ENCODE measurements around the gene SLC37A1. TPM values are rescaled to one million over a fixed set of nuclear protein-coding genes. Genes with fewer than 3 reads are reported as not detected.

The SLC37A1 gene
- total RNA-seq, 1 experiment from 2014 or later = 15.0 TPM

DNA sequence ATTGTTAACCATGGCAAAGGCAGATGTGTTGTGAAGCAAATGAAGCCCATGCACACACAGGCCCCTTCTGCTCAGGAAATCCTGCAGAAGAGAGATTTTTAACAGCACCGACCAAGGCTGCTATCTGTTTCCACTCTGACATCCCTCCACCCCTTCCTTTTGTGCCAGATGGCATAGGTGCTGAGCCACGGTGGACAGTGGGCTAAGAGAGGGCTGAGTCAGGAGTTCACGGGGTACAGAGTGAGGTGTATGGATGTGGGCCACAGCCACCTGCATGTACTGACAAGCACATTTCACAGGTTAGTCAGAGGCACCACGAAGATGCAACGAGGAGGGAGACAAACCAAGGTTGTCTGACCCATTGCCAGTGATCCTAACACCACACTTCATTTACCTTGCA is 27.1 kb upstream of the SLC37A1 start:
- no TSS peak for BruUV-seq (replicated peaks)
- no peaks in the 10 kb centered on the region for H3K9me2 ChIP-seq (ENCODE audit: insufficient read depth)
- RAD21 ChIA-PET (ENCODE audit: low non-redundant PET in 1 of 2, low total read pairs in 2 of 2, uncharacterized antibody in 2 of 2, unreplicated experiment in 2 of 2) = interaction anchor here in 1 of 2 experiments (0.6 kb wide), 1 partner anchor 177 kb away, joined by 3 read pairs; no protein-coding TSS in a partner anchor
- no peaks in the 10 kb centered on the region for H3K36me3 ChIP-seq (ENCODE audit: control insufficient read depth in 1 of 2, insufficient read depth in 2 of 2, low read length in 2 of 2)
- no peak overlapping the region for H3K9ac ChIP-seq (ENCODE audit: low read length)
- no peak overlapping the region for H3K27ac ChIP-seq (ENCODE audit: low read depth, low read length)
- ATAC-seq (no peak), DNase-seq (ENCODE audit: low read depth, low spot score) (no peak)
- no peaks in the 10 kb centered on the region for H4K20me1 ChIP-seq (ENCODE audit: insufficient read depth)
- no peaks in the 10 kb centered on the region for H3K79me2 ChIP-seq (ENCODE audit: insufficient read depth, low read length)
- H2AFZ ChIP-seq (ENCODE audit: low read depth, low read length, poor library complexity, severe bottlenecking) = no peak overlapping the region
- H3K27me3 ChIP-seq (ENCODE audit: insufficient read depth, low read length) = no peaks in the 10 kb centered on the region
- H3K4me3 ChIP-seq (replicated peaks in 1 of 2; ENCODE audit: low read depth in 1 of 2, low read length in 2 of 2) = no peak overlapping the region
- POLR2A ChIA-PET = no interaction called here
- H3K4me1 ChIP-seq (ENCODE audit: control insufficient read depth in 1 of 2, insufficient read depth in 2 of 2, low read length in 2 of 2) = peaks cover 0 to 5% of the 10 kb centered on the region in 2 experiments; a peak in 1 of 4 replicates
- CTCF ChIA-PET = no interaction called here
- intact Hi-C loops (cut with micrococcal nuclease) = no loop called here
- no peak overlapping the region for H3K4me2 ChIP-seq (ENCODE audit: low read length)
- H3K9me3 ChIP-seq (ENCODE audit: control insufficient read depth in 1 of 2, insufficient read depth in 1 of 2, low read depth in 1 of 2, low read length in 2 of 2) = no peaks in the 10 kb centered on the region
- TF ChIP-seq CEBPB (IDR thresholded peaks at IDR 0.05; ENCODE audit: low read depth) = no peak
- TF ChIP-seq SIN3A (IDR thresholded peaks at IDR 0.05; ENCODE audit: low read depth) = no peak
- TF ChIP-seq TCF7L2 (IDR thresholded peaks at IDR 0.05; ENCODE audit: borderline replicate concordance, extremely low read depth, insufficient read depth, insufficient read length) = no peak
- TF ChIP-seq ZFX (IDR thresholded peaks at IDR 0.05) = no peak
- TF ChIP-seq, protein P1, sequence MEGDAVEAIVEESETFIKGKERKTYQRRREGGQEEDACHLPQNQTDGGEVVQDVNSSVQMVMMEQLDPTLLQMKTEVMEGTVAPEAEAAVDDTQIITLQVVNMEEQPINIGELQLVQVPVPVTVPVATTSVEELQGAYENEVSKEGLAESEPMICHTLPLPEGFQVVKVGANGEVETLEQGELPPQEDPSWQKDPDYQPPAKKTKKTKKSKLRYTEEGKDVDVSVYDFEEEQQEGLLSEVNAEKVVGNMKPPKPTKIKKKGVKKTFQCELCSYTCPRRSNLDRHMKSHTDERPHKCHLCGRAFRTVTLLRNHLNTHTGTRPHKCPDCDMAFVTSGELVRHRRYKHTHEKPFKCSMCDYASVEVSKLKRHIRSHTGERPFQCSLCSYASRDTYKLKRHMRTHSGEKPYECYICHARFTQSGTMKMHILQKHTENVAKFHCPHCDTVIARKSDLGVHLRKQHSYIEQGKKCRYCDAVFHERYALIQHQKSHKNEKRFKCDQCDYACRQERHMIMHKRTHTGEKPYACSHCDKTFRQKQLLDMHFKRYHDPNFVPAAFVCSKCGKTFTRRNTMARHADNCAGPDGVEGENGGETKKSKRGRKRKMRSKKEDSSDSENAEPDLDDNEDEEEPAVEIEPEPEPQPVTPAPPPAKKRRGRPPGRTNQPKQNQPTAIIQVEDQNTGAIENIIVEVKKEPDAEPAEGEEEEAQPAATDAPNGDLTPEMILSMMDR (IDR thresholded peaks at IDR 0.05 in 2 of 3, conservative IDR thresholded peaks at IDR 0.05 in 1 of 3; ENCODE audit: borderline replicate concordance in 1 of 3, insufficient read depth in 1 of 3, low read depth in 2 of 3, low read length in 2 of 3) = no peak
- TF ChIP-seq, protein P2, sequence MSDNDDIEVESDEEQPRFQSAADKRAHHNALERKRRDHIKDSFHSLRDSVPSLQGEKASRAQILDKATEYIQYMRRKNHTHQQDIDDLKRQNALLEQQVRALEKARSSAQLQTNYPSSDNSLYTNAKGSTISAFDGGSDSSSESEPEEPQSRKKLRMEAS (IDR thresholded peaks at IDR 0.05) = no peak
- no peak for TF ChIP-seq EZH2phosphoT487 (IDR thresholded peaks at IDR 0.05; ENCODE audit: borderline replicate concordance)

DNA sequence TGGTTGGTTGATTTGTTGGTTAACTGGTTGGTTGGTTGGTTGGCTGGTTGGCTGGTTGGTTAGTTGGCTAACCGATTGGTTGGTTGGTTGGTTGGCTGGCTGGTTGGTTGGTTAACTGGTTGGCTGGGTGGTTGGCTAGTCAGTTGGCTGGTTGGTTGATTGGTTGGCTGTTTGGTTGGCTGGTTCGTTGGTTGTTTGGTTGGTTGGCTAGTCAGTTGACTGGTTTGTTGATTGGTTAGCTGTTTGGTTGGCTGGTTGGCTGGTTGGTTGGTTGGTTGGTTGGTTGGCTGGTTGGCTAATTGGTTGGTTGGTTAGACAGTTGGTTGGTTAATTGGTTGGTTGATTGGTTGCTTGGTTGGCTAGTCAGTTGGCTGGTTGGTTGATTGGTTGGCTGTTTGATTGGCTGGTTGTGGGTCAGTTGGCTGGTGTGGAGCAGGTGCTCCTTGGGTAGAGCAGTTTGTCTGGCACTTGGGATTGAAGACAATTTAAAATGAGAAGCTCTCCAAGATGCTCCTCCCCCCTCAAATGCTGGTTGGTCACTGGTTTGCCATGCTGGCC is 24.6 kb upstream of the SLC37A1 start:
- BruUV-seq (replicated peaks) = no TSS peak
- H3K4me2 ChIP-seq (ENCODE audit: low read length) = no peak overlapping the region
- POLR2A ChIA-PET = no interaction called here
- H3K4me3 ChIP-seq (replicated peaks in 1 of 2; ENCODE audit: low read depth in 1 of 2, low read length in 2 of 2) = no peak overlapping the region
- no peak overlapping the region for H3K9ac ChIP-seq (ENCODE audit: low read length)
- H3K27me3 ChIP-seq (ENCODE audit: insufficient read depth, low read length) = no peaks in the 10 kb centered on the region
- ATAC-seq (no peak), DNase-seq (ENCODE audit: low read depth, low spot score) (no peak)
- peaks cover 0 to 11% of the 10 kb centered on the region in 2 experiments; a peak in 2 of 4 replicates for H3K4me1 ChIP-seq (ENCODE audit: control insufficient read depth in 1 of 2, insufficient read depth in 2 of 2, low read length in 2 of 2)
- H3K9me2 ChIP-seq (ENCODE audit: insufficient read depth) = no peaks in the 10 kb centered on the region
- H3K79me2 ChIP-seq (ENCODE audit: insufficient read depth, low read length) = no peaks in the 10 kb centered on the region
- H3K9me3 ChIP-seq (ENCODE audit: control insufficient read depth in 1 of 2, insufficient read depth in 1 of 2, low read depth in 1 of 2, low read length in 2 of 2) = no peaks in the 10 kb centered on the region
- CTCF ChIA-PET = no interaction called here
- no peak overlapping the region for H3K27ac ChIP-seq (ENCODE audit: low read depth, low read length)
- RAD21 ChIA-PET (ENCODE audit: low non-redundant PET in 1 of 2, low total read pairs in 2 of 2, uncharacterized antibody in 2 of 2, unreplicated experiment in 2 of 2) = no interaction called here
- intact Hi-C loops (cut with micrococcal nuclease) = no loop called here
- no peaks in the 10 kb centered on the region for H3K36me3 ChIP-seq (ENCODE audit: control insufficient read depth in 1 of 2, insufficient read depth in 2 of 2, low read length in 2 of 2)
- H4K20me1 ChIP-seq (ENCODE audit: insufficient read depth) = no peaks in the 10 kb centered on the region
- H2AFZ ChIP-seq (ENCODE audit: low read depth, low read length, poor library complexity, severe bottlenecking) = no peak overlapping the region
- no peak for TF ChIP-seq RAD21 (IDR thresholded peaks at IDR 0.05; ENCODE audit: low read depth)
- TF ChIP-seq JUND (IDR thresholded peaks at IDR 0.05) = no peak
- no peak for TF ChIP-seq EZH2 (IDR thresholded peaks at IDR 0.05)
- TF ChIP-seq, protein P3, sequence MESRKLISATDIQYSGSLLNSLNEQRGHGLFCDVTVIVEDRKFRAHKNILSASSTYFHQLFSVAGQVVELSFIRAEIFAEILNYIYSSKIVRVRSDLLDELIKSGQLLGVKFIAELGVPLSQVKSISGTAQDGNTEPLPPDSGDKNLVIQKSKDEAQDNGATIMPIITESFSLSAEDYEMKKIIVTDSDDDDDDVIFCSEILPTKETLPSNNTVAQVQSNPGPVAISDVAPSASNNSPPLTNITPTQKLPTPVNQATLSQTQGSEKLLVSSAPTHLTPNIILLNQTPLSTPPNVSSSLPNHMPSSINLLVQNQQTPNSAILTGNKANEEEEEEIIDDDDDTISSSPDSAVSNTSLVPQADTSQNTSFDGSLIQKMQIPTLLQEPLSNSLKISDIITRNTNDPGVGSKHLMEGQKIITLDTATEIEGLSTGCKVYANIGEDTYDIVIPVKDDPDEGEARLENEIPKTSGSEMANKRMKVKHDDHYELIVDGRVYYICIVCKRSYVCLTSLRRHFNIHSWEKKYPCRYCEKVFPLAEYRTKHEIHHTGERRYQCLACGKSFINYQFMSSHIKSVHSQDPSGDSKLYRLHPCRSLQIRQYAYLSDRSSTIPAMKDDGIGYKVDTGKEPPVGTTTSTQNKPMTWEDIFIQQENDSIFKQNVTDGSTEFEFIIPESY (IDR thresholded peaks at IDR 0.05; ENCODE audit: extremely low read depth, insufficient replicate concordance, low read length) = no peak
- TF ChIP-seq EGR1 (IDR thresholded peaks at IDR 0.05; ENCODE audit: low read depth) = no peak
- no peak for TF ChIP-seq ZNF274 (IDR thresholded peaks at IDR 0.05; ENCODE audit: low read depth, low read length)
- TF ChIP-seq CEBPB (IDR thresholded peaks at IDR 0.05; ENCODE audit: low read depth) = no peak
- no peak for TF ChIP-seq EZH2phosphoT487 (IDR thresholded peaks at IDR 0.05; ENCODE audit: borderline replicate concordance)
- TF ChIP-seq, protein P1 (IDR thresholded peaks at IDR 0.05 in 2 of 3, conservative IDR thresholded peaks at IDR 0.05 in 1 of 3; ENCODE audit: borderline replicate concordance in 1 of 3, insufficient read depth in 1 of 3, low read depth in 2 of 3, low read length in 2 of 3) = no peak

All from HCT116 (cell line).